ENCODE data around the gene SNRPD1. TPM values are rescaled to one million over a fixed set of nuclear protein-coding genes. Genes with fewer than 3 reads are reported as not detected.
"Not testable (repeated sequence)": the region's sequence is repeated elsewhere in the genome, so short reads cannot be mapped to it uniquely, and the experiment has no call there.

Gene SNRPD1
- 6.8 and 16.1 TPM in 2 replicates for total RNA-seq
- polyA plus RNA-seq: 146 and 159 TPM in 2 replicates

GRCh38 chr18:21612125-21613039 lies at the start of gene SNRPD1:
Gene SNRPD1, plus strand, starts transcription at chr18:21612314. Its CDS starts 116 bp downstream, at chr18:21612430.
- peak; percentile 93 to 94 for DNase-seq (ENCODE audit: low read depth in 1 of 2, low spot score in 1 of 2)
- Histone ChIP-seq H3K4me1 (ENCODE audit: low read depth) (peaks cover 4% of the 10 kb centered on the region), H3K4me3 (peak within 1 kb of the TSS; percentile 80), H3K27me3 (no peaks in the 10 kb centered on the region), H3K27ac (peak within 1 kb of the TSS; percentile 76), H3K9me3 (ENCODE audit: low read depth) (no peaks in the 10 kb centered on the region), H3K36me3 (no peaks in the 10 kb centered on the region)
- TF ChIP-seq CTCF (IDR thresholded peaks at IDR 0.05; ENCODE audit: low read depth, low read length): peak; percentile 97

- H3K36me3 ChIP-seq: peaks cover 61% of the 10 kb centered on the region
- H3K4me3 ChIP-seq: no peak overlapping the region
- no peaks in the 10 kb centered on the region for H3K27me3 ChIP-seq
- H3K9me3 ChIP-seq (ENCODE audit: low read depth): no peaks in the 10 kb centered on the region
- no peak for TF ChIP-seq CTCF (IDR thresholded peaks at IDR 0.05; ENCODE audit: low read depth, low read length)
- H3K27ac ChIP-seq: no peak overlapping the region
- DNase-seq (ENCODE audit: low read depth in 1 of 2, low spot score in 1 of 2): no peak
- no peaks in the 10 kb centered on the region for H3K4me1 ChIP-seq (ENCODE audit: low read depth)
Observed at GRCh38 chr18:21571772-21572171, 40.3 kb upstream of the SNRPD1 start.

- H3K27ac ChIP-seq: no peak overlapping the region
- no peak for TF ChIP-seq CTCF (IDR thresholded peaks at IDR 0.05; ENCODE audit: low read depth, low read length)
- no peaks in the 10 kb centered on the region for H3K4me1 ChIP-seq (ENCODE audit: low read depth)
- H3K27me3 ChIP-seq: no peaks in the 10 kb centered on the region
- DNase-seq (ENCODE audit: low read depth in 1 of 2, low spot score in 1 of 2): no peak
- no peaks in the 10 kb centered on the region for H3K9me3 ChIP-seq (ENCODE audit: low read depth)
- H3K36me3 ChIP-seq: peaks cover 47% of the 10 kb centered on the region
- H3K4me3 ChIP-seq: no peak overlapping the region
Observed at GRCh38 chr18:21575656-21576055, 36.5 kb upstream of the SNRPD1 start.

- TF ChIP-seq CTCF (IDR thresholded peaks at IDR 0.05; ENCODE audit: low read depth, low read length): no peak
- H3K4me3 ChIP-seq: no peak overlapping the region
- no peaks in the 10 kb centered on the region for H3K36me3 ChIP-seq
- no peaks in the 10 kb centered on the region for H3K9me3 ChIP-seq (ENCODE audit: low read depth)
- no peaks in the 10 kb centered on the region for H3K4me1 ChIP-seq (ENCODE audit: low read depth)
- DNase-seq (ENCODE audit: low read depth in 1 of 2, low spot score in 1 of 2): no peak
- no peaks in the 10 kb centered on the region for H3K27me3 ChIP-seq
- no peak overlapping the region for H3K27ac ChIP-seq
Observed at GRCh38 chr18:21584391-21584790, 27.7 kb upstream of the SNRPD1 start.

GRCh38 chr18:21592361-21592760 lies 19.8 kb upstream of the SNRPD1 start:
- not testable (repeated sequence) for DNase-seq (ENCODE audit: low read depth in 1 of 2, low spot score in 1 of 2); H3K4me1 ChIP-seq (ENCODE audit: low read depth); H3K27me3 ChIP-seq; H3K4me3 ChIP-seq; H3K27ac ChIP-seq; H3K36me3 ChIP-seq; H3K9me3 ChIP-seq (ENCODE audit: low read depth)

GRCh38 chr18:21593540-21594257 lies 18.4 kb upstream of the SNRPD1 start:
- Histone ChIP-seq H3K4me3 (no peak overlapping the region), H3K27ac (no peak overlapping the region), H3K36me3 (no peaks in the 10 kb centered on the region), H3K9me3 (ENCODE audit: low read depth) (no peaks in the 10 kb centered on the region), H3K4me1 (ENCODE audit: low read depth) (peaks cover 2% of the 10 kb centered on the region), H3K27me3 (no peaks in the 10 kb centered on the region)
- no peak for TF ChIP-seq CTCF (IDR thresholded peaks at IDR 0.05; ENCODE audit: low read depth, low read length)
- no peak for DNase-seq (ENCODE audit: low read depth in 1 of 2, low spot score in 1 of 2)
